HG03095 (cell line): Measurements from ENCODE around the gene CYP1A2.

Experiments
- ATAC-seq: cut with Tn5 transposase; IDR thresholded peaks from one replicate; pipeline ENCODE4 v1.9.1; 2021; ENCODE audit warnings: moderate library complexity; ENCODE audit not compliant: unreplicated experiment

Gene CYP1A2

GRCh38 chr15:74801311-74801997 is 52.8 kb downstream of the CYP1A2 start:
- ATAC-seq = no peak

DNA sequence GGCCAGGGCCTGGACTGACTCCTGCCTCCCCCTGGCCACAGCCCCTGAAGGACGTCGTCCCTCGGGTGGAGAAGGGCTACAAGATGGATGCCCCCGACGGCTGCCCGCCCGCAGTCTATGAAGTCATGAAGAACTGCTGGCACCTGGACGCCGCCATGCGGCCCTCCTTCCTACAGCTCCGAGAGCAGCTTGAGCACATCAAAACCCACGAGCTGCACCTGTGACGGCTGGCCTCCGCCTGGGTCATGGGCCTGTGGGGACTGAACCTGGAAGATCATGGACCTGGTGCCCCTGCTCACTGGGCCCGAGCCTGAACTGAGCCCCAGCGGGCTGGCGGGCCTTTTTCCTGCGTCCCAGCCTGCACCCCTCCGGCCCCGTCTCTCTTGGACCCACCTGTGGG is 53.6 kb downstream of the CYP1A2 start:
- ATAC-seq = no peak

- ATAC-seq = no peak
Measured at GRCh38 chr15:74802862-74803447, 54.3 kb downstream of the CYP1A2 start.

DNA sequence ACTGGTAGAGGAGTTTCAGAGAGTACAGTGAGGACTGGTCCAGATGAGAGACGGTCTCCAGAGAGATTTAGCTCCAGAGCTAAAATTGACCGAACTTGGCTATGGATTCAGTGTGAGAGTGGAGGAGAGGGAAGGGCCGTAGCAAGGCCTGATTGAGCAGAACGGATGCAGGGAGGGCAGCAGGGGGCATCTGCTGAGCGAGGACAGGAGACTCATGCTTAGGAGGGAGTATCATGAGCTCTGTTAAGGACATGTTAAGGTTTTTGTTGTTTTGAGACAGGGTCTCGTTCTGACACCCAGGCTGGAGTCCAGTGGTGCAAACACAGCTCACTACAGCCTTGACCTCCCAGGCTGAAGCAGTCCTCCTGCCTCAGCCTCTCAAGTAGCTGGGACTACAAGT is 56.3 kb downstream of the CYP1A2 start:
- no peak for ATAC-seq
